CD4-positive, alpha-beta T cell treated with Interleukin-17A for 4 hours (primary cell): ENCODE data around the gene CASP7.
"Not testable (repeated sequence)": the region's sequence is repeated elsewhere in the genome, so short reads cannot be mapped to it uniquely, and the experiment has no call there.

Experiments used
- DNase-seq: peaks from one replicate; pipeline ENCODE4 v3.0.0-alpha.2; 2020; ENCODE audit warnings: mixed read lengths

CASP7 gene

GRCh38 chr10:113754768-113755167, 75.1 kb downstream of the CASP7 start:
- DNase-seq = no peak

DNA sequence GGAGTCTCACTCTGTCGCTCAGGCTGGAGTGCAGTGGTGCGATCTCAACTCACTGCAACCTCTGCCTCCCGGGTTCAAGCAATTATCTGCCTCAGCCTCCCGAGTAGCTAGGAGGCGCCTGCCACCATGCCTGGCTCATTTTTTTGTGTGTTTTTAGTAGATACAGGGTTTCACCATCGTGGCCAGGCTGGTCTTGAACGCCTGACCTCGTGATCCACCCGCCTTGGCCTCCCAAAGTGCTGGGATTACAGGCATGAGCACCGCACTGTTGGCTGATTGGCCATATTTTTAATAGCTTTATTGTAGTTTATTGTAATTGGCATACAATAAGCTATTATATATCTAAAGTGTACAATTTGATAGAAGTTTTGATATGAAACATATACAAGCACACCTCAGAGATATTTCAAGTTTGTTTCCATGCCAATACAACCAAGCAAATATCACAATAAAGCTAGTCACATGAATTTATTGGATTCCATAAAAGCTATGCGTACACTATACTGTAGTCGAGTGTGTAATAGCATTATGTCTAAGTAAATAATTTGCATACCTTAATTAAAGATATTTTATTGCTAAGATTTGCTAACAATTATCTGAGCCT, 77.3 kb downstream of the CASP7 start:
- no peak for DNase-seq

- no peak for DNase-seq
Observed at GRCh38 chr10:113762083-113762482, 82.4 kb downstream of the CASP7 start.

- DNase-seq = no peak
Observed at GRCh38 chr10:113764582-113764981, 84.9 kb downstream of the CASP7 start.

GRCh38 chr10:113765910-113766309, 86.2 kb downstream of the CASP7 start:
- no peak for DNase-seq

DNA sequence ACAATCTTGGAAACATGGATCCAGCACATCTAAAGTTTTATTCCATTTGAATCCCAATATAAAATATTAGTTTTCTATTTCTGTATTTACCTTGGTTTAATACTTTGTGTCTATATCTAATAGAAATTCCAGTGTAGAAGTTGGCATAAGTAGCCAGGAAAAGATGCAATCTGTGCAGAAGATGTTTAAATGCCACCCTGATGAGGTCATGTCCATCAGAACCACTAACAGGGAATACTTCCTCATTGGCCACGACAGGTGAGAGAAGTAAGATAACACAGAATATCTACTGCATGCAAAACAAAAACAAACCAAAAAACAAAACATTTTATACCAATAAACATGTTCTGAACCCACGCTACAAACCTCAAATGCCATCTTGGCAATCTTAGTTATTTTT, 87.5 kb downstream of the CASP7 start:
- no peak for DNase-seq

GRCh38 chr10:113770346-113770745, 90.6 kb downstream of the CASP7 start:
- no peak for DNase-seq

DNA sequence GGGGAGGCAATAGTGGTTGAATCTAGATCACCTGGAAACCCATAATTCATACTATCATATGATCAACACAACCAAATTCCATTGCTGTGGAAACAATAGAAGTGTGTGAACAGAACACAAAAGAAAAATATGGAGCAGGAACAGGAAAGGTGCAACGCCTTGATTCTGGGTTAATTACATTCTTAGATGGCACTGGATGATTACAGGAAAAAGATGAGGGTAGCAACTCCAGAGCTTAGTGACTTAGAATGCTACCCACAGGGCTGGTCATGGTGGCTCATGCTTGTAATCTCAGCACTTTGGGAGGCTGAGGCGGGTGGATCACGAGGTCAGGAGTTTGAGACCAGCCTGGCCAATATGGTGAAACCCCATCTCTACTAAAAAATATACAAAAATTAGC, 91.4 kb downstream of the CASP7 start:
- DNase-seq = not testable (repeated sequence)

- no peak for DNase-seq
Observed at GRCh38 chr10:113775686-113776294, 96.1 kb downstream of the CASP7 start.

DNA sequence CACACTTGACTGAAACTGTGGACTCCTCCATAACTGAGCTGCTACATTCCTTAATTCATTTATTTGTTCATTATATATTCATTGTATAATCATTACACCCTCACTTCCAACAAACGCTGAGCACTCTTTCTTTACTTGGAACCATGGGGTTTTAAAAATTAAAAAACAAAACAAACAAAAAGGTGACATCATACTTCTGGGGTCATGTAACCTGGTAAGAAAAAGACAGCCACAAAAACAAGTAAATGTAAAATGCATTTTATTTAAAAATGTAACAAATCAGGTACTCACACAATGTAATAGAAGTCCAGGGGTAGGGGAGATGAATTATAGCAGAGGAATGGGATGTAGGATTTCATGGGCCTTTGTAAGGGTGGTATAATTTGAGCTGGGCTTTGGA, 96.8 kb downstream of the CASP7 start:
- no peak for DNase-seq
